ENCODE data around the gene SYTL5.
A peak's percentile ranks its signal among the peaks of the same experiment; 100 is the strongest.

Gene SYTL5

DNA sequence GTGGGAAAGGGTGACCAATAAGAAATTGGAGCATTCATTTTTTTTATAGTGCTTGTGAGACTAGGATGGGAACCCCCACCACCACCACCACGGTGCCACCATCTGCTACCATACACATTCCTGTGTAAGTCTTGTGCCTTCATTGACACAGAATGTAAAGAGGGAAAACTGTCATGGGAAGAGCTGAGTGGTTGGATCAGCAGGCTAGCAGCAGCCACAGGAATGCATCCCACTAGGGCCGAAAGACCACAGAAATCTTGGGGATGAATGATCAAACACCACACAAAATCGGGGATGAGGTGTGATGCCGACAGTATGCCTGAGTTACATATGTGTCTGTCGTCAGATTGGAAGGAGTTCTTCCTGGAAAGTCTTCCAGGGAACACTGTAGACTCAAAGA lies 145.1 kb downstream of the SYTL5 start:
- no peak for DNase-seq

DNA sequence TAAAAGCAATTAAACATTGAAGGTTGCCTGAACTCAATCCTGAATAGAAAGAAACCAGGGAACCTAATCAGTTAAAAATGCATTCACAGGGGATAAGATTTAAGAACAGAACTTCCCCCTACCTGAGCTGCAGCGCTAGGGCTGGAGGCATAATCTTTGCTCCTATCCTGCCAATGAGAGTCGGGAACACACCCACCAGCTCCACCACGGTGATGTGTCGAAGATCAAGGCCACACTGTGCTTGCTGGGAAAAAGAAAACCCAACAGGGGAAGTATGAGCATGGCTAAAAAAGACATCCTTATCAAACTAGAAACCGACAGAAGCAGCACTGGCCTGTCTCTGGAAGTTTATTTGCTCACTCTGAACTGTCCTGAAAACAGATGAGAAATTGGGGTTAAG lies 148.0 kb downstream of the SYTL5 start:
- DNase-seq: no peak

DNA sequence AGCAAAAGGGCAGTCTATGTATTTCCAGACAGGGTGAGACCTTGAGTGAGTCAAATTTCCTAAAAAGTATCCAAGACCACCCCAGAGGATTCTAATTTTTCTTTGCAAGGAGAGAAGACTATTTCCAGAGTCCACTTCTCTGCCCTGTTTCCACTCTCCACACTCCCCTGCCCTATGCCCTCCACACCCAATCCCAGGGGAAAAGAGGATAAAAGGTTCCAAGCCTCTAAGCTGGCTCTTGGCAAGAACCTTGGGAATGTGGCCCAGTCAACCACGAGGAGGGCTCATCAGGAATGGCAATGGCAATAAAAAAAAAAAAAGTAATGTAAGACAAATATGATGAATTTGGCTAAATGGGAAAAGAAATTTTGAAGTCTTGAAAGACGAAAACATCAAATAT lies 148.5 kb downstream of the SYTL5 start:
- no peak for DNase-seq

DNA sequence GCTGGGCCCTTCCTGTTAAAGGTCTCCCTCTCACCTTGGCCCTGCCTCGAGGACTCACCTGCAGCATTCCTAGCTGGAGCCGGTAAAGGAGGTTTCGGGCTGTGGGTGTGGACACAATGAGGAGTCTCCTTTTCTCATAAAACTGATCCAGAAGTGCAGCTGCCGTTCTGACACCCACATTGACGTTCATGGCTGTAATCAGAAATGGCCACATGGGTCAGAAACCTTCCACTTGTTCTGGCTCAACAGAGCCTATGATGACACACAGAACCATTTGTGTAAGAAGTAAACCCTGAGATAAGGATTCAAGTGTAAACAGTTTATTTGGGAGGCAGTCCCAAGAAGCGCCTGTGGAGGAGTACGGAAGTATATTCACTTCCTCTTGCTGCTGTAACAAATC lies 150.5 kb downstream of the SYTL5 start:
- DNase-seq: no peak

DNA sequence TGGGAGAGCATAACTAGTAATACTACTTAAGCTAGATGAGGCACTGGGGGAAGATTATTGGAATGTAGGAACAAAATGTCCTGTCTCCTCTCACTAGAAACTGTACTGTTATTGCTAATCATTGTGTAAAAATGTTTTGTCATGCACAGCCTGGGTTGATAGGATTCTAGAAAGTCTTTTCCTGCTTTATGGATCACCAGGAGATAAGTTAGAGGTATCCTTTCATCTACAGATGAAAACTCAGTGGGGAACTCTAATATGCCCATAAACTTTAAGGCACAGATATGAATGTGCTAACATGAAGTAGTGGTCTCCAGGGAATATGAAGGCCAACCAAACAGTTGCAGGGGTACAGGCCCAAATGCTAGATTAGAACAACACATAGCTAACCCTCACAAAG lies 156.8 kb downstream of the SYTL5 start:
- DNase-seq: no peak

DNA sequence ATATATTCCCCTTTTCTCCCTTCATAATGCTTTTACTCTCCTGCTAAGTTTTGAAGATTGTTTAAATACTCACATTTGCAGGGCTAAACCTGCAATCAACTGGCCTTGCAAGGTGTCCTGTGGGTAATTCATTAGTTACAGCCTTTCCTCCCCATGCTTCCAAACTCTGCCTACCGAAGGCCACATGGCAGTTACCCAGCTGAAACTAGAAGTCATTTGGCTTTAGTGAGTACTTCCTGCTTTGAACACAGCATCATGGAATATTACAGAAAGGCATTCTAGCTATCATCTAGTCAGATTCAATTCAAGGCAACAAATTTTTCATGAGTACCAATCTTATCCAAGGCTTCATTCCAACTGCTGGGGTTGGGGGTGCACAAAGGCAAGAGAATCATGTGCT lies 158.7 kb downstream of the SYTL5 start:
- DNase-seq: no peak

DNA sequence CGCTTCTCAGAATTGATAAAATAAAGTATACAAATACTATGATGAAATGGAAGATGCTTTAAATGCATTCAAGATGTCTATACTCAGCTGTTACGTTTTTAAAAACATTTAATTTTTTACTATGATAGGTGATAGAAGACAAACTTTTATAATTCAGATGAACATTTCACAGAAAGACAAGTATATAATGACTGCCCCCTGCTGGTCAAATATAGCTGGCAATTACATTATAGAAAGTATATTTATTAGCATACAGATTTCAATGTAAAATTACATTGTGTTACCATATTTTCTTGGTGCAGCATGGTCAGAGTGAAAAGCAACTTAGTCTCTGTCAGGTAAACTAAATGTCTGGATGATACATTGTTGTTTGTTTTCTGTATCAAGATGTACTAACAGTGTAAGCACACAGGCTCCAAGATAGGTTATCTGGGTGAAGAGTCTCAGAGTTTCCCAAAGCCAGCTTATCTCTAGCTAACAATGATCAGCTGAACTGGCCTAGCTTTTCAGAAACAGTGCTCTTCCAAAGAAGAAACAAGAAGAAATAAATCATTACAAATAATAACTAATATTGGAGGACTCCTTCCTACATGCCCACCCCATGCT lies 160.2 kb downstream of the SYTL5 start:
- peak; percentile 11 for DNase-seq

DNA sequence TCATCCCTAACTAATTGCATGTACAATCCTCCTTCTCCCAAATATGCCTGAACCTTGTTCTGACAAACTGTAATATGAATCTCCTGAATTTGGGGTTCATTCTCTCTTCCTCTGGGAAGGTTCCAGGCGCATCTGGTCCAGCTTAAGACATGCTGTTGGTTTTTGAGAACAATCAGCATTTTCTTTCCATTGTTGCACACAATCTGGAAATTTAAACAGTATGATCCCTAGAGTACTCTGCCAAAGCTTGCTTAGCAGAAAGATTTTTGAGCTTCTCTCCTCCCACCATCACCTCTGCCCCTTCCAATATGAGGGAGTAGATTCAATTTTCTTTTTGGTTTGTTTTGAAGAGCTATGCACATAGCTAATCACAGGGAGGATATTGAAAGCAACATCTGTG lies 164.2 kb downstream of the SYTL5 start:
- no peak for DNase-seq

DNA sequence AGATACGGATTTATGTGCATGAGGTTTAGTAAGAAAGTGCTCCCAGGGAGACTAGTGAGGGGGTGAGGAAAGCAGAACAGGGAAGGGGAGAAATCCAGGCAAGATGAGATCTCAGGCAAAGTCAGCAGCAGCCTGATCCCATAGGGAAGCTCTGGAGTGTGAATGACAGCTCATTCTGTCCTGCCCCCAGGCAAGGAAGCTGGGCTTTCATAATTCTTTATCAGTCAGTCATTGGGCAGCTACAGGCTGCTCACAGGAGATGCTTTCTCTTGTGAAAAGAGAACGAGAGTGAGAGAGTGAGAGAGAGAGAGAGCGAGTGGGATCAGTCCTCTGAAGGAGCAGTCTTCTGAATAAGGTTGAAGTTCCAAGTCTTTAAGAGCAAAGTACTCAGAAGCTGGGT lies 166.2 kb downstream of the SYTL5 start:
- no peak for DNase-seq

DNA sequence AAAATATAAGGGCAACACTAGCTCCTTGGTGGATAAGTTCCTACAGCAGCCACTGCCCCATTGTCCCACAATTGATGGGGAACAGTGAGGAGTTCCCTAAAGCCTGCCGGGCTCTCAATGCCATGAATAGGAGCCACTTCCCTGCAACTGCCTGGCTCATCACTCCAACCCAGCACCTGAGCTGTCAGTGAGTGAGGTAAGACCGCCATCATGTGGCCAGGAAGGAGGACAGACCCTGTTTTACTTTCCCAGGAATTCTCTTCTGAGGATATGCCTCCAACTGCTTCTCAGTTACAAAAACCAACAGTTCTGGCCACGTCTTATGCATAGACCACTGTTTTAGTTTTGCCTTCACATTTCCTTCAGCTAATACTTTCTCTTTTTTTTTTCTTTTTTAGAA lies 168.8 kb downstream of the SYTL5 start:
- DNase-seq: peak; percentile 8

DNA sequence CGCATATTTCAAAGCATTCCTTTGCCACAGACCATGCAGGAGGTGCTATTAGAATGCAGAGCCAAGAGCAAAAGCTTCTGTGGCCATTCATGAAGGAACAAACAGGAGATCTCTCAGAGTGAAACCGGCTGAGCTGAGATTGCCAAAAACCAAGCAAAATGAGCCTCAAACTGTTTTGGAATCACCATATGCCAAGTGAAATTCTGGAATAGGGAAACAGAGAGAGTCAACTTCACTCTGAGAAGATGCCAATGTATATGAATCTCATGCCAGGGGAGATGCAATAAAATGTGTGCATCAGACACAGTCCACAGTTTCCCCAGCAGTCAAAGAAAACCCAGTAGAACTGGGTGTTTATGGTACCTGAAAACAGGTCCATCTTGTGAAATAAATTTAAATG lies 172.0 kb downstream of the SYTL5 start:
- no peak for DNase-seq

Data from NCI-H2107 (cell line).